Measurements from ENCODE around the gene KDM6B.

- no peak for TF ChIP-seq CTCF (conservative IDR thresholded peaks at IDR 0.05)
- TF ChIP-seq EZH2 (IDR thresholded peaks at IDR 0.05; ENCODE audit: low read depth): no peak
Measured at GRCh38 chr17:7794075-7794663, 39.8 kb upstream of the KDM6B start.

Data from PC-9 (cell line).